OCI-LY1 (cell line): ENCODE results near the gene MAP7.

Source experiments
- H2AFZ ChIP-seq: fragments of 200-600 bp; sonication (generic), shearing (Covaris generic); 2 replicates; pipeline ENCODE4 v1.6.0; 2014; ENCODE audit warnings: antibody characterized with exemption, mild to moderate bottlenecking, low read length
- H3F3A ChIP-seq: fragments of 200-600 bp; sonication (generic), shearing (Covaris generic); 2 replicates; pipeline ENCODE4 v1.6.0; 2014; ENCODE audit warnings: mild to moderate bottlenecking, antibody characterized with exemption, low read length, moderate library complexity; ENCODE audit not compliant: insufficient read depth
- H3K27ac ChIP-seq: fragments of 200-600 bp; sonication (generic); 2 replicates; pipeline ENCODE4 v1.5.1; 2014; ENCODE audit warnings: low read length, mixed run types, mild to moderate bottlenecking, low read depth; ENCODE audit not compliant: poor library complexity, severe bottlenecking
- H3K27me3 ChIP-seq: fragments of 200-600 bp; sonication (generic); 2 replicates; pipeline ENCODE4 v1.6.0; 2014; ENCODE audit warnings: antibody characterized with exemption, mild to moderate bottlenecking, low read length, moderate library complexity; ENCODE audit not compliant: insufficient read depth
- H3K36me3 ChIP-seq: fragments of 200-600 bp; sonication (generic); 2 replicates; pipeline ENCODE4 v1.6.1; 2014; ENCODE audit warnings: mild to moderate bottlenecking, antibody characterized with exemption, low read length, moderate library complexity, mixed read lengths; ENCODE audit not compliant: insufficient read depth
- H3K4me1 ChIP-seq: fragments of 200-600 bp; sonication (generic); 2 replicates; pipeline ENCODE4 v1.5.1; 2014; ENCODE audit warnings: mild to moderate bottlenecking, low read length, moderate library complexity; ENCODE audit not compliant: insufficient read depth, severe bottlenecking
- H3K4me2 ChIP-seq: fragments of 200-600 bp; sonication (generic), shearing (Covaris generic); 2 replicates; pipeline ENCODE4 v1.6.1; 2014; ENCODE audit warnings: low read length
- H3K4me3 ChIP-seq: fragments of 200-600 bp; sonication (generic); 2 replicates; pipeline ENCODE4 v1.5.1; 2014; ENCODE audit warnings: low read length, low read depth, mild to moderate bottlenecking, mixed read lengths; ENCODE audit not compliant: poor library complexity, severe bottlenecking
- H3K79me2 ChIP-seq: fragments of 200-600 bp; shearing (Covaris generic); 2 replicates; pipeline ENCODE4 v1.6.1; 2016; ENCODE audit warnings: mixed run types, low read length, mixed read lengths; ENCODE audit not compliant: insufficient read depth
- H3K9ac ChIP-seq: fragments of 200-600 bp; sonication (generic), shearing (Covaris generic); 2 replicates; pipeline ENCODE4 v1.6.1; 2014; ENCODE audit warnings: mild to moderate bottlenecking, low read length, mixed read lengths
- H3K9me2 ChIP-seq: fragments of 200-600 bp; sonication (generic), shearing (Covaris generic); 2 replicates; pipeline ENCODE4 v1.6.1; 2014; ENCODE audit warnings: low read depth, mild to moderate bottlenecking, low read length, mixed read lengths
- H3K9me3 ChIP-seq: fragments of 200-600 bp; shearing (Covaris generic); 2 replicates; pipeline ENCODE4 v1.6.1; 2014; ENCODE audit warnings: low read length, mixed read lengths
- H4K20me1 ChIP-seq: fragments of 200-600 bp; sonication (generic), shearing (Covaris generic); 2 replicates; pipeline ENCODE4 v1.6.0; 2016; ENCODE audit warnings: mild to moderate bottlenecking, low read length; ENCODE audit not compliant: insufficient read depth
- CTCF ChIP-seq: fragments of 200-600 bp; sonication (generic), shearing (Covaris generic); IDR thresholded peaks from 2 replicates; pipeline ENCODE4 v1.5.1; 2017; ENCODE audit warnings: mild to moderate bottlenecking, antibody characterized with exemption, low read length, moderate library complexity, mixed read lengths
- EZH2 ChIP-seq: fragments of 200-600 bp; sonication (generic), shearing (Covaris generic); IDR thresholded peaks from 2 replicates; pipeline ENCODE4 v1.8.0; 2017; ENCODE audit warnings: borderline replicate concordance, mixed run types, mild to moderate bottlenecking, antibody characterized with exemption, low read length, moderate library complexity, mixed read lengths

Gene MAP7

DNA sequence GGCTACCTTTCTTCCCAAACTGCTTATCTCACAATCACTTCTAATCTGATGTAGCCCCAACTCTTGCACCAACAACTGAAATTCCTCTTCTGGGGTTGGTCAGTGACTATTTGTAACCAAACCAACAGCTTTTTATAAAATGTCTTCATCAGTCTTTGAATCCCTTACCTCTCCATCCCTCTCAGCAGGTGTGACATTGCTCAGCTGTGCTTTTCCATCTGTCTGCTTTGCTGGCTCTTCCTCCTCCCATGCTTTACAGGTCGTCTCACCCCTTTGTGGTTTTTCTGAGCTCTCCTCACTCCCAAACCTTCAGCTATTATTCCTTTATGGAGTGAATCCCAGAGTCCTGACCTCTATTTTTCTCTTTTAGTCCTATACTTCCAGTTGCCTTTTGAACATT is 5.9 kb downstream of the MAP7 start:
- Histone ChIP-seq H4K20me1 (no peaks in the 10 kb centered on the region), H3K27ac (no peak overlapping the region), H3K79me2 (no peaks in the 10 kb centered on the region), H3K27me3 (no peaks in the 10 kb centered on the region), H3F3A (no peaks in the 10 kb centered on the region), H3K36me3 (no peaks in the 10 kb centered on the region), H3K4me3 (no peak overlapping the region), H2AFZ (no peak overlapping the region), H3K4me1 (peaks cover 2% of the 10 kb centered on the region), H3K9me2 (no peaks in the 10 kb centered on the region), H3K9ac (no peak overlapping the region), H3K4me2 (no peak overlapping the region), H3K9me3 (no peaks in the 10 kb centered on the region)
- no peak for TF ChIP-seq EZH2
- no peak for TF ChIP-seq CTCF

DNA sequence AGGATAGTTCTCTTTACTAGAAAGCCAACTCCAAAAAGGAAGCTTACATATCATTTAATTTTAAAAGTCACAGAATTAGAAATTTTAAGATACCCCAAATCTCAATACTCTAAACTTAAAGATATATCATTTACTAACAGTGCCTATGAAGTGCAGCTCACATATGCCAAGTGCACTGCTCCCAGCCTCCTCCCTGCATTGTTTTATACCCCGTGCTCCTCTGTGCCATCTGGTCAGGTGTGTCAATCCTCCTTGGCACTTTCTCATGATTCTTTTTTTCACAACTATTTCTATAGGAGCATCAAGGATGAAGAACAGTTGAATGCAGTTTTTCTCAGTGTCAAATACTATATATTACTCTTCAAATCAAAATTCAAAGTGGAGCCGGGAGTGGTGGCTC is 8.8 kb downstream of the MAP7 start:
- no peaks in the 10 kb centered on the region for H3K36me3 ChIP-seq
- H3K27ac ChIP-seq, result no peak overlapping the region
- H3K4me2 ChIP-seq, result no peak overlapping the region
- no peaks in the 10 kb centered on the region for H3F3A ChIP-seq
- H2AFZ ChIP-seq, result no peak overlapping the region
- no peaks in the 10 kb centered on the region for H3K9me3 ChIP-seq
- TF ChIP-seq EZH2 (no peak), CTCF (no peak)
- H3K9me2 ChIP-seq, result no peaks in the 10 kb centered on the region
- H3K4me3 ChIP-seq, result no peak overlapping the region
- no peak overlapping the region for H3K9ac ChIP-seq
- no peaks in the 10 kb centered on the region for H3K27me3 ChIP-seq
- no peaks in the 10 kb centered on the region for H3K79me2 ChIP-seq
- no peaks in the 10 kb centered on the region for H4K20me1 ChIP-seq
- H3K4me1 ChIP-seq, result no peaks in the 10 kb centered on the region

- Histone ChIP-seq H3K9ac (no peak overlapping the region), H3K79me2 (no peaks in the 10 kb centered on the region), H3K9me3 (no peaks in the 10 kb centered on the region), H3F3A (no peaks in the 10 kb centered on the region), H3K4me3 (no peak overlapping the region), H2AFZ (no peak overlapping the region), H3K36me3 (no peaks in the 10 kb centered on the region), H4K20me1 (no peaks in the 10 kb centered on the region), H3K4me2 (no peak overlapping the region), H3K4me1 (no peaks in the 10 kb centered on the region), H3K9me2 (no peaks in the 10 kb centered on the region), H3K27ac (no peak overlapping the region), H3K27me3 (no peaks in the 10 kb centered on the region)
- TF ChIP-seq CTCF, result no peak
- TF ChIP-seq EZH2, result no peak
Measured at GRCh38 chr6:136539967-136540652, 10.1 kb downstream of the MAP7 start.
